Measurements from ENCODE around the gene PSMD7.
"Not testable (repeated sequence)": the region's sequence is repeated elsewhere in the genome, so short reads cannot be mapped to it uniquely, and the experiment has no call there.

PSMD7 gene

DNA sequence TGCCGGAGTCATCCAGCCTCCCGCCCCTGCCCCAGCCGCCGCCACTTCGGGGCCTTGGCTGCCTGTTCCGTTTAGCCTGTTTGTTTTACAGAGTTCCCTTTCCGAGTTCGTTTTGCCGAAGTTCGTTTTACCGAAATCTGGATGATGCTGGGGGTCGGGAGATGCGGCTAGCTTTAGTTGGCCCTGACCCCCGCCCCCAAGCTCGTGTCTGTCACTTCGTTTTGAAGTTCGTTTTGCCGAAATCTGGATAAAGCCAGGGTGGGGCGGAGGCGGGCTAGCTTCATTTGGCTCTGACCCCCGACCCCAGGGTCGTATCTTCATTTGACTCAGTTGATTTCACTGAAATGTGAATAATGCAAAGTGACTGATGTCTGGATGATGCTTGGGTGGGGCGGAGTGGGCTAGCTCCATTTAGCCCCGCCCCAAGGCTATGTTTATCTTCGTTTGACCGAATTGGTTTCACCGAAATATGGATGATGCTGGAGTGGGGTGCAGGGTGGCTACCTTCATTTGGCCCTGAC is 591 bp downstream of the PSMD7 start:
- peak in 2 of 56 donors; percentile 26 to 27 for DNase-seq

DNA sequence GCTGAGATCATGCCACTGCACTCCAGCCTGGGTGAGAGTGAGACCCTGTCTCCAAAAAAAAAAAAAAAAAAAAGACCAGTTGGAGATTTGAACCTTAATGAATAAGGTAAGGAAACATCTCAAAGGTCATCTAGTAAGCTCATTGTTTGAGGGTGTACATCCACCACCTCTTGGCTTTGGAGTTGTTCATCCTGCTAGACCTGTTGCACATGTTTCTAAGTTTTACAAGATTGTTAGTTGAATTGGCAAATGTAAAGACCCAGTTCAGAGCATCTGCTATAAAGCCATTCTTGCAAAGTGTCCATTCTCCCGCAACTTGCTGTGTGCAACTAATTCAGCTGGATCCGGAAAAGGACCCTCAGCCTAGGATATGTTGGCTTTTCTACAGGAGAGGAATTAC is 1.5 kb downstream of the PSMD7 start:
- DNase-seq: no peak

- DNase-seq: no peak
These were observed 5.7 kb downstream of the PSMD7 start for GRCh38 chr16:74302341-74302740.

DNA sequence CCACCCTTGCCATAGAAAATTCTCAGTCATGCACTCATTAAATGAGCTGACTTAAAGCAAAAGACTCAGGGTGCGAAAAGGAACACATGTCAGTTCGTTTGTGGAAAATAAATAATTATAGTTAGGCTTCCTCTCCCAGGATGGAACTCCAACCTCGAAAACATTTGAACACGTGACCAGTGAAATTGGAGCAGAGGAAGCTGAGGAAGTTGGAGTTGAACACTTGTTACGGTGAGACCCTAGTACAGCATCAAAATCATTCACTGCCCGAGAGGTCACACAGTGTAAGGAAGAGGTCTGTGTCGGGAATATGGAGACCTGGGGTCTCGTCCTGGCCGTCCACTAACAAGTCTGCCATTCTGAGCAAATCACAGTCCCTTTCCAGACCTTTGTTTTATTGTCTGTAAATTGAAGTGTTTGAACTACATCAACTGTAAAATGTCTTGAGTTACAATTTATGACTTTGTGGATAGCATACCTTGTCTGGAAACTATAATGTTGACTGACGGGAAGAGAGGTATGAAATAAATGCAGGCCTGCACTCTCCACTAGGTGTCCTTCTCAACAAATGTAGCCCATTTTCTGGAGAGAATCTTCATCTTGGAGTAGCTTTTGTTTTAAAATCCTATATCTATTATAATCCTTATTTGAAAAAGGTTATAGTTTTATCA is 7.7 kb downstream of the PSMD7 start:
- DNase-seq: no peak

- no peak for DNase-seq
These were observed 8.2 kb downstream of the PSMD7 start for GRCh38 chr16:74304835-74305176.

DNA sequence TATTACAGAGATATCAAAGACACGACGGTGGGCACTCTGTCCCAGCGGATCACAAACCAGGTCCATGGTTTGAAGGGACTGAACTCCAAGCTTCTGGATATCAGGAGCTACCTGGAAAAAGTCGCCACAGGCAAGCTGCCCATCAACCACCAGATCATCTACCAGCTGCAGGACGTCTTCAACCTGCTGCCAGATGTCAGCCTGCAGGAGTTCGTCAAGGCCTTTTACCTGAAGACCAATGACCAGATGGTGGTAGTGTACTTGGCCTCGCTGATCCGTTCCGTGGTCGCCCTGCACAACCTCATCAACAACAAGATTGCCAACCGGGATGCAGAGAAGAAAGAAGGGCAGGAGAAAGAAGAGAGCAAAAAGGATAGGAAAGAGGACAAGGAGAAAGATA is 8.7 kb downstream of the PSMD7 start:
- no peak for DNase-seq

DNA sequence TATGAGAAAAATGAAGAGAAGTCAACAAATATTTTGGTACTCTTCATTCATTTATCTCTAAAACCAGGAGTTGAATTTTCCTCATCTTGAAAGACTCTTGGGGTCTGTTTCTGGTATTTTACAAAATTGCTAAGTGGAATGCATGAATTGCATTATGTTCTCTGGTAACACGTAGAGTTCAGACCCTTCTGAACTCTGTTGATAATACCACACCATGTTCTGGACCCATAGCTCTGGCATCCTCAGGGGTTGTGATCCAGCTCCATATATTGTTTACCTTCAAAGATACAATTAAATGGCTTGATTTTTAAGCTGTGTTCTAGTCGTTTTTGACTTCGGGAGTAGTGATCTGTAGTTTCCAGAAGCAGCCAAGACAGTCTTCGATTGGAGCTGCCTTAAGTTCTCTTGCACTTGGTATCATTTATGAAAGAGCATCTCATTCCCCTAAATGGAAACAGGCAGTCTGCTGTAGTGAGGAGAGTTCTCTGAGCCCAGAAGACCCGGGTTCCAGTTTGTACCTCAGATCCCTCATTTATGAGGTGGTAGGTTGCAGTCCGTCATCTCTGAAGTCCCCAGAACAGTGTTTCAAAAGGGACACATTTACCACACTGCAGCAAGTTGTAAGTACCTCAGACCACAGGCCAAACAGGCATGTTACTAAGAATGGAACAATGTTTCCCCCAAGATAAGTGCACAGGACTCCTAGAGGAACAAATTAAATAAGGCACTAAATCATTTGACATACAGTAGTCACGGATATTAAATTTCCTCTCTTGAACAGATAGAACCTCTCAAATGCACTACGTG is 9.6 kb downstream of the PSMD7 start:
- no peak for DNase-seq

GRCh38 chr16:74307383-74307782 is 10.8 kb downstream of the PSMD7 start:
- no peak for DNase-seq

GRCh38 chr16:74309789-74310781 is 13.5 kb downstream of the PSMD7 start:
- peak in 15 of 56 donors; percentile 1 to 32 (median 6) for DNase-seq

DNA sequence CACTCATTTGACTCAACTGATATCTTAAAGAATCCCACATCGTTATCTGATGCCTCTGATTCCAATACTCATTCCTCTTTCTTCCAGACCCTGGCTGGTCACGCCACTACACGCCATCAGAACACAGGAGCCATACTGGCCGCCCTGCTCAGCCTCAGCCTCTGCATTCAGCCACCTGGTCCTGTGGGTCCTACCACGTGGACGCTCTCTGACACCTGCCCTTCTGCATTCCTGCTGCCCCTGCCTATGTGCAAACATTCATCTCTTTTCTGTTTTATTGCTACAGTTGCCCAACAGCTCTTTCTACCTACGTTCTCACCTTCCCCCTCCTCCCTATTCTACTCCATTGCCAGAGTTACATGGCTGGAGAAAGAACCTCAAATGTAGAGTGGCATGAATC is 18.4 kb downstream of the PSMD7 start:
- no peak for DNase-seq

GRCh38 chr16:74320707-74321106 is 24.1 kb downstream of the PSMD7 start:
- DNase-seq: peak in 8 of 56 donors; percentile 5 to 41 (median 20)

- DNase-seq: no peak
These were observed 24.7 kb downstream of the PSMD7 start for GRCh38 chr16:74321356-74321755.

DNA sequence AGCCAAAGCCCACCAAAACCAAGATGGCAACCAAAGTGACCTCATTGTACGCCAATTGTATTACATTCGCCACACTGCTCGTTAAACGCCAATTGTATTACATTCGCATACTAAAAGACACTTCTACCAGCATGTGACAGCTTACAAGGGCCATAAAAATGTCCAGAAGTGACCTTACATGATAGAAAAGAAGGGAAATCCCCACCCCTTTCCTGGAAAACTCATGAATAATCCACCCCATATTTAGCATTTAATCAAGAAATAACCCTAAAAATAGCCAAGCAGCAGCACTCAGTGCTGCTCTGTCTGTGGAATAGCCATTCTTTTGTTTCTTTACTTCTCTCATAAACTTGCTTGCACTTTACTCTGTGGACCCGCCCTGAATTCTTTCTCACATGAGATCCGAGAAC is 25.7 kb downstream of the PSMD7 start:
- DNase-seq: no peak

GRCh38 chr16:74324777-74325176 is 28.2 kb downstream of the PSMD7 start:
- not testable (repeated sequence) for DNase-seq

GRCh38 chr16:74325641-74326040 is 29.0 kb downstream of the PSMD7 start:
- DNase-seq: no peak

- DNase-seq: not testable (repeated sequence)
These were observed 31.7 kb downstream of the PSMD7 start for GRCh38 chr16:74328346-74328745.

DNA sequence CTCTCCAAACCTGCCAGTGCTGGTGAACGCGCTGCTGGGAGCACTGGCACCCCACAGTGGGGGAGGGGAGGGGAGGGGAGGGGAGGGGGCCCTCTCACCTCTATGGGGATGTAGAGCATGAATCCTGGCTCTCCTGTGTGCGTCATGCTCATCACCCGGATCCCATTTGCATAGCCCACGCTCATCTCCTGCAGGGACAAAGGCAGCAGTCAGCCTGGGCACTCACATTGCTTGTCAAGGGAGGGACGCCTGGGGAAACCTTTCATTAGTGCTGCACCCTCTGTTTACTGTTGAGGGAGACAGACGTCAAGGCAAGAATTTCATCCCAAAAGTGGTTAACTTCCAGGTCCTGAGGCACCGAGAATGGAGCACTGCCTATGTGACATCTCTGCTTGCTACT is 35.9 kb downstream of the PSMD7 start:
- DNase-seq: peak in 1 of 56 donors; percentile 1

GRCh38 chr16:74337506-74337905 is 40.9 kb downstream of the PSMD7 start:
- DNase-seq: not testable (repeated sequence)

DNA sequence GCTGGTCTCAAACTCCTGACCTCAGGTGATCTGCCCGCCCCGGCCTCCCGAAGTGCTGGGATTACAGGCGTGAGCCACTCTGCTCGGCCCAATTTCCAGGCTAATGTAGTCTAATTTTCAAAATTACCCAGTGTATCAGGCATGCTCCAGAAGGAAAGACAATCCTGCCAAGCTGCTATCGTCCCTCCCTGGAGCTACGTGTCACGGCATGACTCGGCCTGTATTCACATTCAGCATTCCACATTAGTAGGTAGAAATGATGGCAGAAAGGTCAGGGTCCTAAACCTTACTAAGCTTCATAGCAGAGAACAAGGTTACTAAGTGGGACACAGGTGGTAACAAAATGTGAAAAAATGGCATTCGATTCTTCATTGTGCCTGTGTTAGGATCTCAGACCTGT is 42.6 kb downstream of the PSMD7 start:
- not testable (repeated sequence) for DNase-seq

- not testable (repeated sequence) for DNase-seq
These were observed 56.4 kb downstream of the PSMD7 start for GRCh38 chr16:74353038-74353437.

All from nucleus accumbens (tissue), 56 donors.